NCI-H69 (cell line): ENCODE measurements around the gene ZSCAN21.

Experiments
- DNase-seq: peaks from one replicate; lab custom pipeline; 2025; lab: John Stamatoyannopoulos, UW

ZSCAN21 gene

GRCh38 chr7:100027197-100027596, 22.4 kb upstream of the ZSCAN21 start:
- DNase-seq: no peak

DNA sequence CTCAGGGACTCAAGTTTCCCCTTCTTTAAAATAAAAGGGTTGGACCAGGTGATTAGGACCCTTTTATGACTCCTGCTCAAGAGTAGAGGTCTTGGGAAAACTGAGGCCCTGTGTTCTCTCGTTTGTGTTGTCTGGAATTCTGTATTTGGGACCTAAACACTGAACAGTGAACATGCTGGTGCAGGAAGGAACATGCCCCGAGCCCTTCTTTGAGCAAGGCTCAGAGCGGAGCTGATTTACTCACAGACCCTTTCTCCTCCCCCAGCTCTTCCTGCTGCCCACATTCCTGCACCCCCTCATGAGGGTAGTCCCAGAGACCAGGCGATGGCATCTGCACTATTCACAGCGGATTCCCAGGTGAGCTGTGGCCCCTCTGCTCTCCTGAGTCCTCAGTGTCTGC, 20.0 kb upstream of the ZSCAN21 start:
- no peak for DNase-seq

- no peak for DNase-seq
These were observed 16.0 kb upstream of the ZSCAN21 start for GRCh38 chr7:100033526-100033925.

- no peak for DNase-seq
These were observed 14.6 kb upstream of the ZSCAN21 start for GRCh38 chr7:100034871-100035510.

GRCh38 chr7:100035876-100036275, 13.7 kb upstream of the ZSCAN21 start:
- no peak for DNase-seq

DNA sequence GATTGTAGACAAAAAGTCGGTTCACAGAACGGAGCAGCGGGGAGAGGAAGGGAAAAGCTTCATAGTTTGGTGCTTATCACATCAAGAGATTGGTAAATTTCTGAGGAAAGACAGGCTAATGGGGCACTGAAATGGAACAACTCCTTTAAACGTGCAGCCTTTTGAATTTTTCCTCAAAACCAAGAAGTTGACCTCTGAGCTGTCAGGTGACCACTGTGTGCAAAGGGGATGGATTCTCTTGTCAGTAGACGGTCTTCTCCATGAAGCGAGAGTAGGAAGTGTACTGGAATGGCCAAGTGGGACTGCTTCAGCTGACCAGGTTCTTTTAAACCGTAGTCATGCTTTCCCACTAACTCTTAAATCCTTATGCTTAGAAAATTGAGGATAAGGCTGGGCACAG, 11.2 kb upstream of the ZSCAN21 start:
- DNase-seq: no peak

- no peak for DNase-seq
These were observed 9.0 kb upstream of the ZSCAN21 start for GRCh38 chr7:100040575-100040974.

- peak; percentile 49 for DNase-seq
These were observed 4.9 kb upstream of the ZSCAN21 start for GRCh38 chr7:100044718-100045117.

DNA sequence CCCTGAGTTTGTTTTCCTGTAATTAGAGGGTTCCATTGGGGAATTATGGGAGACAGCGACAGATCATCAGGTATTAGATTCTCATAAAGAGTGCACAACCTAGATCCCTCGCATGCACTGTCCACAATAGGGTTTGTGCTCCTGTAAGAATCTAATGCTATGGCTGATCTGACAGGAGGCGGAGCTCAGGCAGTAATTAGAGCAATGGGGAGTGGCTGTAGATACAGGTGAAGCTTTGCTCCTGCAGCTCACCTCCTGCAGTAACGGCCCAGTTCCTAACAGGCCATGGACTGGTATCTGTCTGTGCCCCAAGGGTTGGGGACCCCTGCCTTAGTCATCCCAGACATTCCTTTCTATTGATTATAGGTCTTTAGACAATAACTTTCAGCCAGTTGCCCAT, 894 bp upstream of the ZSCAN21 start:
- DNase-seq: no peak

DNA sequence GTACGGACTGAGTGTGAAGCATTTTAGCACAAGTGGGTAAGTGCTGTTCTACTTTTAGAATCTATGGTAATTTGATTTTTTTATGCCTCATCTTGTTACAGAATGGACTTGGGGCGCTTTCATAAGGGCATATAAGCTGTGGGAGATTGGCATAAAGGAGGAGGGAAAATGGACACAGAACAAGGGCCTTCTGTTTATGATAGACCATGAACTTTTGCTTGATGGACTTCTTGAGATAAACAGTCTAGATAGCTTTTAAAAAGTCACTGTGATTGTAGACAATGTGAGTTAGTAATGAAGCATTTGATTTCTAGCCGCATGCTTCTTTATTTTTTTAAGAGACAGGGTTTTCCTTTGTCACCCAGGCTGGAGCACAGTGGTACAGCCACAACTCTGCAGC, 2.0 kb downstream of the ZSCAN21 start:
- no peak for DNase-seq

DNA sequence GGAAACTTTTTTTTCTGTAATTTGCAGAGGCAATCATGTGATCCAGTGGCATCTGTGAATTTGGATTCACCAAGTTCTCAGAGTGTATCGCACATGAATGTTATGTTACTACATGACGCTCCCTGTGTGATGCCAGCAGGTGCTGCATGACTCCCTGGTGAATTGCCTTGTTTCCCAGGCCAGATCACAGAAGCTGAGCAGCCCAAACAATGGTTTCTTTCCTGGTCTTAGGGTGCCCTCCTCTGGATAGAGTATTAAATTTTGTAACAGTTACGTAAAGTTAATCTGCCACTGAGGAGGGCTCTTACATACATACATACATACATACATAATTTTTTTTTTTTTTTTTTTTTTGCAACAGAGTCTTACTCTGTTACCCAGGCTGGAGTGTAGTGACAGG, 3.6 kb downstream of the ZSCAN21 start:
- DNase-seq: peak; percentile 85

DNA sequence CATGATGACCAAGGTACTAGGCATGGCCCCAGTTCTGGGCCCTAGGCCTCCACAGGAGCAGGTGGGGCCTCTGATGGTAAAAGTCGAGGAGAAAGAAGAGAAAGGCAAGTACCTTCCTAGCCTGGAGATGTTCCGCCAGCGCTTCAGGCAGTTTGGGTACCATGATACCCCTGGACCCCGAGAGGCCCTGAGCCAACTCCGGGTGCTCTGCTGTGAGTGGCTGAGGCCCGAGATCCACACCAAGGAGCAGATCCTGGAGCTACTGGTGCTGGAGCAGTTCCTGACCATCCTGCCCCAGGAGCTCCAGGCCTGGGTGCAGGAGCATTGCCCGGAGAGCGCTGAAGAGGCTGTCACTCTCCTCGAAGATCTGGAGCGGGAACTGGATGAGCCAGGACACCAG, 7.4 kb downstream of the ZSCAN21 start:
- DNase-seq: no peak

- DNase-seq: no peak
These were observed 9.7 kb downstream of the ZSCAN21 start for GRCh38 chr7:100059251-100059739.

- DNase-seq: no peak
These were observed 12.1 kb downstream of the ZSCAN21 start for GRCh38 chr7:100061518-100062193.

DNA sequence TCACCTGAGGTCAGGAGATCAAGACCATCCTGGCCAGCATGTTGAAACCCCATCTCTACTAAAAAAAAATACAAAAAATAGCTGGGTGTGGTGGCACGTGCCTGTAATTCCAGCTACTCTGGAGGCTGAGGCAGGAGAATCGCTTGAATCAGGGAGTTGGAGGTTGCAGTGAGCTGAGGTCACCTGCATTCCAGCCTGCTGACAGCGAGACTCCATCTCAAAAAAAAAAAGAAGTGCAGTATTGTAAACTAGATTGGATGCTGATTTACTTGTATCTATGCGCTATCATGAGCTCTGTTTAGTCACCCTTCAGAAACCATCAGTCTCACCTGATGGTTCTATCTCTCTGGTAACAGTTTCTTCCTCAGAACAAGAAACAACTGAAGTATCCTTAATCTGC, 13.8 kb downstream of the ZSCAN21 start:
- DNase-seq: no peak

DNA sequence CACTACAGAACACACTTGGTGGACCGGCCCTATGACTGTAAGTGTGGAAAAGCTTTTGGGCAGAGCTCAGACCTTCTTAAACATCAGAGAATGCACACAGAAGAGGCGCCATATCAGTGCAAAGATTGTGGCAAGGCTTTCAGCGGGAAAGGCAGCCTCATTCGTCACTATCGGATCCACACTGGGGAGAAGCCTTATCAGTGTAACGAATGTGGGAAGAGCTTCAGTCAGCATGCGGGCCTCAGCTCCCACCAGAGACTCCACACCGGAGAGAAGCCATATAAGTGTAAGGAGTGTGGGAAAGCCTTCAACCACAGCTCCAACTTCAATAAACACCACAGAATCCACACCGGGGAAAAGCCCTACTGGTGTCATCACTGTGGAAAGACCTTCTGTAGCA, 14.6 kb downstream of the ZSCAN21 start:
- DNase-seq: no peak

DNA sequence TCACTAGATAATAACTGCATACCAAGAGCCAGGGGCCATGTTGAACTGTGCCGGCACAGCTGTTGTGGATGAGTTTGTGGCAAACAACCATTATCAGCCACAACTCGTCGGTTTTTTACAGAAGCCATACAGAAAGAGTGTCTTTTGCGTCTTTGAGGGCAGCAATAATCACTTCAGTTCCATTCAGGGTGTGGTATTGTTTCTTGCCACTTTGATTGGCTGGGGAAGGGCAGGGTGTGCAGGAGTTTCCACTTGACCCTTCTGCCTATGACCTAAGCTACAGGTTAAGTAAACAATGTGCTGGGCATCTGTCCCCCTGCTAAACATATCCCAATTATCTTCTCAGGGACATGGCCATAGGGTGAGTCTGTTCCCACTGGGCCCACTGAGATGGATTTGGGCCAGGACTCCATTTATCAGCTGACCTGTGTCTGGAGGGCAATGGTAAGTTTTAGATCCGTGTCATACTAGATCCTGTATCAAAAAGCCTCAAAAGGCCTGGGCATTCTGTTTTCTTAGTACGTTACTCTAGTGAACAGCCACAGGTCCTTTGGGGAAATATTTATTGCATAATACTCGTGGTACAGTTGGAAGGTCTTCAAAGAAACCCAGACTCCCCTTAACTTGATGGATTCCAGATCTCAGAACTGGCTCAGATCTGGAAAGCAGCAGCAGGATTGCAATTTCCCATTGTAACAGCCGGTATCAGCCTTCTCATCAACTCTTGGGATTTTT, 16.0 kb downstream of the ZSCAN21 start:
- no peak for DNase-seq

- DNase-seq: no peak
These were observed 17.4 kb downstream of the ZSCAN21 start for GRCh38 chr7:100066953-100067352.

GRCh38 chr7:100069991-100070390, 20.4 kb downstream of the ZSCAN21 start:
- no peak for DNase-seq

GRCh38 chr7:100071018-100071723, 21.6 kb downstream of the ZSCAN21 start:
- DNase-seq: no peak

DNA sequence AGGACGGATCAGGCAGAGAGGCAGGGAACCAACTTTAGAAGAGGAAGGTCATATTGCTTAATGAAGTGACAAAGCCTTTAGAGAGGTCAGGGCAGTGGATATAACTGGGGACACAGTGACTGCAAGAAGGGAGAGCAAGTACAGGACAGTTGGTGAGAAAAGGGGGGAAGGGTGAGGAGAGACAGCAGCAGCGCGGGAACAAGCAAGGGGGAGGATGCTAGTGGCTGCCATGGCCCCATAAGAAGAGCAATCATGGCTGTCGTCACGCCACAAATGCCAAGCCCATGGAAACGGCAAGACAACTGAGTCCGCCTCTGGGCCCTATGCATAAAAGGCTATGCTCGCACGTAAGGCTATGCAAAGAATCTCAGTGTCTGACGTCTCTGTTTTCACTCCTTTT, 22.9 kb downstream of the ZSCAN21 start:
- no peak for DNase-seq

DNA sequence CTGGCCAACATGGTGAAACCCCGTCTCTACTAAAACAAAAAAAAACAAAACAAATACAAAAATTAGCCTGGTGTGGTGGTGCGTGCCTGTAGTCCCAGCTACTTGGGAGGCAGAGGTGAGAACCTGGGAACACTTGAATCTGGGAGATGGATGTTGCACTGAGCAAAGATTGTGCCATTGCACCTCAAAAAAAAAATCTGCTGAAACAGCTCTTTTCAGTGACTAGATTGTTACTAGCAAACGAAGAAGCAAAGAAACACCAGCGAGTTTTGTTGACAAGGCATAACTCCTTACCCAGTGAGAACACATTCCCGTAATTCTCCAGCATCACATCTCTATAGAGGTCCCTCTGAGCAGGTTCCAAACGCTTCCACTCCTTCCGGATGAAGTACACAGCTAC, 25.3 kb downstream of the ZSCAN21 start:
- DNase-seq: no peak

- no peak for DNase-seq
These were observed 25.8 kb downstream of the ZSCAN21 start for GRCh38 chr7:100075418-100075817.
